Smooth muscle cell (in vitro differentiated cells): ENCODE data around the gene LRRC47. TPM values are rescaled to one million over a fixed set of nuclear protein-coding genes. Genes with fewer than 3 reads are reported as not detected.

Source experiments
- DNase-seq: peaks from one replicate; lab custom pipeline; 2025; ENCODE audit not compliant: unreplicated experiment; lab: John Stamatoyannopoulos, UW
- H2AFZ ChIP-seq: fragments of 200-600 bp; sonication (generic); 2 replicates; pipeline ENCODE4 v1.6.0; 2016; ENCODE audit warnings: antibody characterized with exemption, low read depth, mild to moderate bottlenecking
- H3F3A ChIP-seq: fragments of 200-600 bp; sonication (generic); 2 replicates; pipeline ENCODE4 v1.6.0; 2017; ENCODE audit warnings: antibody characterized with exemption, low read depth
- H3K27ac ChIP-seq: fragments of 200-600 bp; sonication (generic); 2 replicates; pipeline ENCODE4 v1.5.1; 2016; ENCODE audit warnings: low read depth, mild to moderate bottlenecking
- H3K27me3 ChIP-seq: fragments of 200-600 bp; sonication (generic); 2 replicates; pipeline ENCODE4 v1.6.1; 2016; ENCODE audit warnings: low read depth, mild to moderate bottlenecking
- H3K36me3 ChIP-seq: fragments of 200-600 bp; sonication (generic); 2 replicates; pipeline ENCODE4 v1.5.1; 2016; ENCODE audit warnings: low read depth
- H3K4me1 ChIP-seq: fragments of 200-600 bp; sonication (generic); 2 replicates; pipeline ENCODE4 v1.5.1; 2016; ENCODE audit warnings: low read depth
- H3K4me2 ChIP-seq: fragments of 200-600 bp; sonication (generic); 2 replicates; pipeline ENCODE4 v1.6.0; 2016; ENCODE audit warnings: mild to moderate bottlenecking
- H3K4me3 ChIP-seq: fragments of 200-600 bp; sonication (generic); 2 replicates; pipeline ENCODE4 v1.5.1; 2016; ENCODE audit warnings: mild to moderate bottlenecking
- H3K79me2 ChIP-seq: fragments of 200-600 bp; sonication (generic); 2 replicates; pipeline ENCODE4 v1.6.0; 2016; ENCODE audit warnings: low read depth, mild to moderate bottlenecking
- H3K9ac ChIP-seq: fragments of 200-600 bp; sonication (generic); 2 replicates; pipeline ENCODE4 v1.6.0; 2016; ENCODE audit warnings: low read depth
- H3K9me3 ChIP-seq: fragments of 200-600 bp; sonication (generic); replicated peaks from 2 replicates; pipeline ENCODE4 v1.5.1; 2016; ENCODE audit warnings: low read depth
- H4K20me1 ChIP-seq: fragments of 200-600 bp; sonication (generic); 2 replicates; pipeline ENCODE4 v1.6.0; 2016; ENCODE audit warnings: low read depth
- WGBS: methylation state at CpG from one replicate; pipeline ENCODE4 v1.1.7; 2016; ENCODE audit warnings: low lambda C conversion rate; 5-methylcytosine and 5-hydroxymethylcytosine counted together
- polyA plus RNA-seq: library from polyadenylated mRNA; unstranded; fragments of >200 nt; fragmentation: Nextera tagmentation; extraction: Ambion mirVana; gene quantifications from 2 replicates; pipeline ENCODE4 v1.2.1, GENCODE V29; 2016
- total RNA-seq: library from RNA; depleted of rRNA; stranded (reverse); fragments of >200 nt; gene quantifications from 2 replicates; pipeline ENCODE4 v1.2.3, GENCODE V29; 2014
- TF ChIP-seq, protein P1 (sequence below): fragments of 200-600 bp; sonication (generic); IDR thresholded peaks from 2 replicates; pipeline ENCODE4 v1.5.1; 2017; ENCODE audit warnings: borderline replicate concordance, mild to moderate bottlenecking, antibody characterized with exemption; ENCODE audit not compliant: insufficient read depth, poor library complexity, severe bottlenecking

The LRRC47 gene
- total and polyA plus RNA-seq, 2 experiments from 2014 or later: 24.9 to 38.0 TPM

DNA sequence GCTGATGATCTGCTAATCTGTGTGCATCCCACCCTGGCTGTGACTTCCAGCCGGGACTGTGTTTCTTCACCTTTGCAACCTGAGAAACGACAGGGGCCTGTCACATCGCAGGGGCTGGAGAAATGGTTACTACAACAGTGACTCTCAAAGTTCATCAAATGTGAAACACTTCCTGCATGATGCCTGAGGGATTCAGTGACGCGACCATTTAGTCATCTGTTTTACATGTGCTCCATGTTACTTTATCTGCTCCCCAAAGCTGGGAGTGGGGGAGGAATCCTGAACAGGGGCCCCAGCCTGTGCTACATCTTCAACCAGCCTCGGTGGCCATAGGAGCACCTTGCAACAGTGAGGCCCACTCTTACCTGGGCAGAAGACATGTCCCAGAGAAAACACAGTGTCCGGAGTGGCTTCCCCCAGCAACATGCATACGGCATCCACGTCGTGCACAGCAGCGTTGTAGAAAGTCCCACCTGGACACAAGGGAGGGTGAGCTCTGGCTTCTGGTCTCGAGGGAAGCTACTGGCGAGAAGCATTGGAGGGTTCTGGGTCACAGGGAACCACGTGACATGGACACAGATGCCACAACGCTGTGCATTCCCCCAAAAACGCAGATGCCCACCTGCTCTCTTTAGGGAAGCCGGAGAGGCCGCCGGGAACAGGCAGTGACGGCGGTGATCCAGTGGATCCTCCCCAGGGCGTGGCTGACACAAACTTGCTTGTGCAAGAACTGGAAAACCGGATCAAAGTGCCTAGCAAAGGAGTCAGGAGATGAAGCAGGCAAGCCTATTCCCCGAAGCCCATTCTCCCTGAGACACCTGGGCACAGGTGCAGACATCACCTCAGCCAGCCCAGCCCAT is 53.6 kb downstream of the LRRC47 start:
- no peak for DNase-seq
- Histone ChIP-seq H3K4me1 (peaks cover 14% of the 10 kb centered on the region), H2AFZ (no peak overlapping the region), H3K9ac (no peak overlapping the region), H3K79me2 (no peaks in the 10 kb centered on the region), H3K27me3 (no peaks in the 10 kb centered on the region), H3K4me2 (no peak overlapping the region), H3K9me3 (no peaks in the 10 kb centered on the region), H3F3A (no peaks in the 10 kb centered on the region), H4K20me1 (peaks cover 29% of the 10 kb centered on the region), H3K4me3 (no peak overlapping the region), H3K36me3 (no peaks in the 10 kb centered on the region), H3K27ac (no peak overlapping the region)
- TF ChIP-seq, protein P1, sequence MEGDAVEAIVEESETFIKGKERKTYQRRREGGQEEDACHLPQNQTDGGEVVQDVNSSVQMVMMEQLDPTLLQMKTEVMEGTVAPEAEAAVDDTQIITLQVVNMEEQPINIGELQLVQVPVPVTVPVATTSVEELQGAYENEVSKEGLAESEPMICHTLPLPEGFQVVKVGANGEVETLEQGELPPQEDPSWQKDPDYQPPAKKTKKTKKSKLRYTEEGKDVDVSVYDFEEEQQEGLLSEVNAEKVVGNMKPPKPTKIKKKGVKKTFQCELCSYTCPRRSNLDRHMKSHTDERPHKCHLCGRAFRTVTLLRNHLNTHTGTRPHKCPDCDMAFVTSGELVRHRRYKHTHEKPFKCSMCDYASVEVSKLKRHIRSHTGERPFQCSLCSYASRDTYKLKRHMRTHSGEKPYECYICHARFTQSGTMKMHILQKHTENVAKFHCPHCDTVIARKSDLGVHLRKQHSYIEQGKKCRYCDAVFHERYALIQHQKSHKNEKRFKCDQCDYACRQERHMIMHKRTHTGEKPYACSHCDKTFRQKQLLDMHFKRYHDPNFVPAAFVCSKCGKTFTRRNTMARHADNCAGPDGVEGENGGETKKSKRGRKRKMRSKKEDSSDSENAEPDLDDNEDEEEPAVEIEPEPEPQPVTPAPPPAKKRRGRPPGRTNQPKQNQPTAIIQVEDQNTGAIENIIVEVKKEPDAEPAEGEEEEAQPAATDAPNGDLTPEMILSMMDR: no peak
- WGBS: 92% methylated on average over 24 of the region's 24 CpGs

DNA sequence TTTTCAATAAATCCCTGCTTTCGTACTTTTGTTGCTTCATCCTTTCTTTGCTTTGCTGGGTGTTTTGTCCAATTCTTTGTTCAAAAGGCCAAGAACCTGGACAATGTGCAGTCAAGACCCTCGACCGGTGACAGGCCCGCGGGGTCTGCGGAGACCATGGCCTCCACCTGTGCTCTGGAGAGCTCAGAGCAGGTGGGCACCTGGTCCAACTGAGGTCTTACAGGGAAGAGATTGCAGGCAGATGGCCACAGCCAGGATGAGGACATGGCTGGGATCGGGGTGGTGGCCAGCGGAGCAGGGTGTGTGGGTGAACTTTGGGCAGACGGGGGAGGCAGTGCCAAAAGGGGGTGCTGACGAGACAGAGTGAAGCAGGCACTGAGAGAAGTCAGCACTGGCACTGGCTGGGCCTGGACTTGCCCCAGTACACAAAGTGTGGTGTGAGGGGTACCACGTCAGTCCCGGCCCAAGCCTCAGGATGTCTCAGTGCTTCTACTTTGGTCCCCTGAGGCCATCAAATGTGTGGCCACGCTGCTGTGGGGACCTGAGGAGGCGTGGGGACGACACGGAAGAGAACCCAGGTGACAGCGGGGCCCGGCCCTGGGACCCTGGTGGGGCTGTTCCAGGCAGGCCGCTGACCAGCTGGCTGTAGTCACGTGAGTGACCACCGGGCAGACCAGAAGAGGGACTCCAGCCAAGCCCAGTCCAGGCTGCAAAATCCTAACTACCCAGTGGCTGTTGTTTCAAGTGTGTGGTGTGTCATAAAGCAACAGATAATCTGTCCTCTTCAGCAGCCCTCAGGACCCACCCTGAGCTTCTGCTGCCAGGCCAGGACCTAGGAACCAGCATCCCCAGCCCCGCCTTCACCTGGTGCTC is 54.5 kb downstream of the LRRC47 start:
- WGBS: 95% methylated on average over 19 of the region's 22 CpGs
- DNase-seq: no peak

DNA sequence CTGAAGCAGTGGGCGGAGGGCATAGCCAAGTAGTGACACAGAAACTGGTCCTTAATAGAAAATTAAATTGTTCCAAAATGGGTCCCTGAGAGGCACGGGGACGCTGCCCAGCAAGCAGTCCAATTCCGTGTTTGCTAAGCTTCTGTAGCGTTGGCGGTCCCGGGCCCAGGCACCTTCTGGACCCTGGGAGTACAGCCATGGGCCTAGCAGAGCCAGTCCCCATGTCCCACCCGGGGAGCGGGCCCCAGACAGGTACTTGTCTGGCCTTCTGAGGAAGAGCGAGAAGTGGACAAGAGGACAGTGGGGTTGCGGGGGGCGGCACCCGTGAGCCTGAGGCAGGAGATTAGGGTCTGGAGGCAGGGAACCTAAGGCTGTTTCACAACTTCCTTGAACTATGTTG is 55.5 kb downstream of the LRRC47 start:
- no peak overlapping the region for H3K9ac ChIP-seq
- DNase-seq: no peak
- no peak overlapping the region for H3K27ac ChIP-seq
- H3K4me1 ChIP-seq: peaks cover 3% of the 10 kb centered on the region
- no peaks in the 10 kb centered on the region for H3F3A ChIP-seq
- no peak overlapping the region for H3K4me3 ChIP-seq
- H3K79me2 ChIP-seq: no peaks in the 10 kb centered on the region
- 99% methylated on average over 13 of the region's 13 CpGs for WGBS
- H2AFZ ChIP-seq: no peak overlapping the region
- no peak overlapping the region for H3K4me2 ChIP-seq
- no peaks in the 10 kb centered on the region for H3K36me3 ChIP-seq
- H4K20me1 ChIP-seq: peaks cover 25% of the 10 kb centered on the region
- no peaks in the 10 kb centered on the region for H3K9me3 ChIP-seq
- TF ChIP-seq, protein P1: no peak
- H3K27me3 ChIP-seq: no peaks in the 10 kb centered on the region

More for the DNA sequence above, 54.5 kb downstream of the LRRC47 start:
- no peaks in the 10 kb centered on the region for H3K9me3 ChIP-seq
- no peak overlapping the region for H2AFZ ChIP-seq
- no peak overlapping the region for H3K27ac ChIP-seq
- H3K4me2 ChIP-seq: no peak overlapping the region
- no peaks in the 10 kb centered on the region for H3K79me2 ChIP-seq
- no peak overlapping the region for H3K9ac ChIP-seq
- H3K36me3 ChIP-seq: no peaks in the 10 kb centered on the region
- H4K20me1 ChIP-seq: peaks cover 29% of the 10 kb centered on the region
- no peak overlapping the region for H3K4me3 ChIP-seq
- H3F3A ChIP-seq: no peaks in the 10 kb centered on the region
- H3K27me3 ChIP-seq: no peaks in the 10 kb centered on the region
- peaks cover 14% of the 10 kb centered on the region for H3K4me1 ChIP-seq
- TF ChIP-seq, protein P1: no peak
